SK-N-SH (cell line): Measurements from ENCODE around the gene FBLN7. TPM values are rescaled to one million over a fixed set of nuclear protein-coding genes. Genes with fewer than 3 reads are reported as not detected.

Source experiments
- CTCF ChIA-PET: fragments of 300-600, 350-600 bp; formaldehyde crosslinking; extraction: SDS; loops from one replicate; lab custom pipeline; 2021; lab: Yijun Ruan, JAX
- POLR2A ChIA-PET: fragments of 350-600 bp; sonication (Branson Sonifier 250); formaldehyde crosslinking; extraction: SDS; loops from one replicate; lab custom pipeline; 2020; ENCODE audit warnings: antibody characterized with exemption, inconsistent platforms; lab: Yijun Ruan, JAX
- DNase-seq: peaks from one replicate; pipeline ENCODE4 v3.0.0; 2012
- H2AFZ ChIP-seq: fragments of 200-600 bp; sonication (generic); 2 replicates; pipeline ENCODE4 v1.8.1; 2016; ENCODE audit warnings: antibody characterized with exemption, mild to moderate bottlenecking, low read depth
- H3F3A ChIP-seq: fragments of 200-600 bp; sonication (generic); replicated peaks from 2 replicates; pipeline ENCODE3; 2016; ENCODE audit warnings: antibody characterized with exemption, mild to moderate bottlenecking; ENCODE audit not compliant: insufficient read depth
- H3K27ac ChIP-seq, 2 experiments: fragments of 200-500 bp in 1 of 2; fragments of 200-600 bp in 1 of 2; sonication (Bioruptor generic) in 1 of 2; sonication (generic), shearing (Covaris generic) in 1 of 2; 2 replicates each; pipeline versions ENCODE4 v1.5.1 to v1.6.1; 2014 to 2016; ENCODE audit warnings: low read depth in 2 of 2, inconsistent platforms in 1 of 2, low read length in 1 of 2, mild to moderate bottlenecking in 1 of 2, mixed read lengths in 1 of 2
- H3K27me3 ChIP-seq: fragments of 200-600 bp; sonication (generic), shearing (Covaris generic); 2 replicates; pipeline ENCODE4 v1.6.1; 2016; ENCODE audit warnings: mixed run types; ENCODE audit not compliant: insufficient read depth
- H3K36me3 ChIP-seq, 2 experiments: fragments of 200-500 bp in 1 of 2; fragments of 200-600 bp in 1 of 2; sonication (Bioruptor generic) in 1 of 2; sonication (generic) in 1 of 2; replicated peaks in 1 of 2; 2 replicates each; pipeline versions ENCODE3 to v1.5.1; 2014 to 2016; ENCODE audit warnings: low read length in 1 of 2, mild to moderate bottlenecking in 1 of 2; ENCODE audit not compliant: insufficient read depth in 2 of 2, control insufficient read depth in 1 of 2
- H3K4me1 ChIP-seq, 2 experiments: fragments of 200-500 bp in 1 of 2; fragments of 200-600 bp in 1 of 2; sonication (Bioruptor generic) in 1 of 2; sonication (generic), shearing (Covaris generic) in 1 of 2; 2 replicates each; pipeline versions ENCODE4 v1.5.1 to v1.6.1; 2014 to 2016; ENCODE audit warnings: low read depth in 1 of 2, low read length in 1 of 2, mixed run types in 1 of 2; ENCODE audit not compliant: insufficient read depth in 2 of 2, control insufficient read depth in 1 of 2
- H3K4me2 ChIP-seq: fragments of 200-600 bp; sonication (generic), shearing (Covaris generic); 2 replicates; pipeline ENCODE4 v1.6.1; 2017; ENCODE audit warnings: mixed run types
- H3K4me3 ChIP-seq, 2 experiments: fragments of 200-500 bp in 1 of 2; fragments of 200-600 bp in 1 of 2; sonication (Bioruptor generic) in 1 of 2; sonication (generic), shearing (Covaris generic) in 1 of 2; 2 replicates each; pipeline versions ENCODE4 v1.5.1 to v1.8.1; 2014 to 2016; ENCODE audit warnings: low read depth in 2 of 2, inconsistent platforms in 1 of 2, low read length in 1 of 2, mild to moderate bottlenecking in 1 of 2, mixed read lengths in 1 of 2, moderate library complexity in 1 of 2
- H3K79me2 ChIP-seq: fragments of 200-600 bp; sonication (generic); 2 replicates; pipeline ENCODE4 v1.8.1; 2017; ENCODE audit warnings: mild to moderate bottlenecking; ENCODE audit not compliant: insufficient read depth
- H3K9ac ChIP-seq: fragments of 200-600 bp; sonication (generic); 2 replicates; pipeline ENCODE4 v1.6.1; 2017; ENCODE audit warnings: mixed run types
- H3K9me2 ChIP-seq: fragments of 200-600 bp; sonication (generic); 2 replicates; pipeline ENCODE4 v1.6.1; 2017; ENCODE audit warnings: mixed run types
- H3K9me3 ChIP-seq: fragments of 200-600 bp; sonication (generic); 2 replicates; pipeline ENCODE4 v1.6.1; 2017; ENCODE audit warnings: mixed run types, mild to moderate bottlenecking, moderate library complexity
- H4K20me1 ChIP-seq: fragments of 200-600 bp; sonication (generic); 2 replicates; pipeline ENCODE4 v1.6.1; 2017; ENCODE audit warnings: mild to moderate bottlenecking, mixed run types; ENCODE audit not compliant: insufficient read depth
- CHD2 ChIP-seq: fragments of 150-350 bp; IDR thresholded peaks from 2 replicates; pipeline ENCODE4 v1.6.1; 2018; ENCODE audit warnings: low read length; ENCODE audit not compliant: partially characterized antibody
- CTCF ChIP-seq: fragments of 200-600 bp; sonication (generic); IDR thresholded peaks from 2 replicates; pipeline ENCODE4 v1.6.1; 2017; ENCODE audit warnings: antibody characterized with exemption, mild to moderate bottlenecking, moderate library complexity
- EP300 ChIP-seq, 2 experiments: IDR thresholded peaks; 2 replicates each; pipeline versions ENCODE4 v1.4.0 to v1.6.1; 2012; ENCODE audit warnings: borderline replicate concordance in 1 of 2, low read depth in 1 of 2, low read length in 1 of 2
- EZH2phosphoT487 ChIP-seq: fragments of 200-600 bp; sonication (generic); IDR thresholded peaks from 2 replicates; pipeline ENCODE4 v1.6.1; 2017; ENCODE audit warnings: low read depth, mixed run types, mild to moderate bottlenecking, antibody characterized with exemption, moderate library complexity, borderline replicate concordance
- FOSL2 ChIP-seq: IDR thresholded peaks from 2 replicates; pipeline ENCODE4 v1.4.0; 2012; ENCODE audit warnings: low read depth, mild to moderate bottlenecking, moderate library complexity, borderline replicate concordance
- FOXJ3 ChIP-seq: sonication (generic); formaldehyde crosslinking; IDR thresholded peaks from 2 replicates; pipeline ENCODE4 v1.5.1; 2020; ENCODE audit warnings: mild to moderate bottlenecking, missing genetic modification reagents
- GATA2 ChIP-seq: sonication (generic); formaldehyde crosslinking; IDR thresholded peaks from 2 replicates; pipeline ENCODE4 v1.5.0; 2020; ENCODE audit warnings: mild to moderate bottlenecking, missing genetic modification reagents
- MAX ChIP-seq: IDR thresholded peaks from 2 replicates; pipeline ENCODE4 v1.4.0; 2012; ENCODE audit warnings: low read depth
- MEF2A ChIP-seq: IDR thresholded peaks from 2 replicates; pipeline ENCODE4 v1.4.0; 2012; ENCODE audit warnings: low read depth, borderline replicate concordance
- RCOR1 ChIP-seq: fragments of 150-350 bp; IDR thresholded peaks from 2 replicates; pipeline ENCODE4 v1.6.1; 2017; ENCODE audit warnings: antibody characterized with exemption, low read length
- RFX5 ChIP-seq: IDR thresholded peaks from 2 replicates; pipeline ENCODE4 v1.6.1; 2012; ENCODE audit warnings: mild to moderate bottlenecking, improper control_type of control experiment, low read length
- TEAD4 ChIP-seq: IDR thresholded peaks from 2 replicates; pipeline ENCODE4 v1.4.0; 2012; ENCODE audit warnings: mild to moderate bottlenecking, borderline replicate concordance; ENCODE audit not compliant: insufficient read depth
- WGBS: methylation state at CpG from one replicate; pipeline ENCODE4 v1.1.6; 2017; ENCODE audit warnings: low lambda C conversion rate; 5-methylcytosine and 5-hydroxymethylcytosine counted together
- polyA plus RNA-seq, 3 experiments: library from polyadenylated mRNA; depleted of rRNA; stranded (reverse); fragments of >200 nt; gene quantifications; 2 replicates each; pipeline ENCODE4 v1.2.3, GENCODE V29; 2012
- TF ChIP-seq, protein P1 (sequence below): IDR thresholded peaks from 2 replicates; pipeline ENCODE4 v1.6.1; 2012; ENCODE audit warnings: mild to moderate bottlenecking, low read depth, low read length, moderate library complexity
- TF ChIP-seq, protein P2 (sequence below): fragments of 150-350 bp; IDR thresholded peaks from 2 replicates; pipeline ENCODE4 v1.6.1; 2016; ENCODE audit warnings: mild to moderate bottlenecking, low read depth, low read length
- TF ChIP-seq, protein P3 (sequence below): IDR thresholded peaks from 2 replicates; pipeline ENCODE4; 2012

The FBLN7 gene
- polyA plus RNA-seq, 1 of the 3 experiments (the other 2 are of a cell fraction) = 4.4 TPM

DNA sequence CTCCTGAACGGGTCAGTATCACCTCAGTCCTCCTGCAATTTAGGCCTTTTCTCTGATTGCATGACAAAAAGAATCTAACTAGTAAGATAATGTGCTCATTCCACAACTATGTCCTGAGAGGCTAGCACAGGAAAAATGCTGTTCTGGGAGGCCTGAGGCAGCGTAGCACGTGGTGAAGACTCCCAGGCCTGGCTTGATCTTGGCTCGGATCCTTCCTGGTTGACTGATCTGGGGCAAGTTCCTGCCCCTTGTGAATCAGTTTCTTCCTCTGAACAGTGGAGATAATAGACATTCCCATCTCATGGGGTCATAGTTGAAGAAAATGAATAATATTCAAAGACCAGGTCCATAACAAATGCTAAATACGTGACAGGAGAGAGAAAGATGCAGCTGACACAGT, 12.3 kb downstream of the FBLN7 start (continued):
- TF ChIP-seq, protein P1, sequence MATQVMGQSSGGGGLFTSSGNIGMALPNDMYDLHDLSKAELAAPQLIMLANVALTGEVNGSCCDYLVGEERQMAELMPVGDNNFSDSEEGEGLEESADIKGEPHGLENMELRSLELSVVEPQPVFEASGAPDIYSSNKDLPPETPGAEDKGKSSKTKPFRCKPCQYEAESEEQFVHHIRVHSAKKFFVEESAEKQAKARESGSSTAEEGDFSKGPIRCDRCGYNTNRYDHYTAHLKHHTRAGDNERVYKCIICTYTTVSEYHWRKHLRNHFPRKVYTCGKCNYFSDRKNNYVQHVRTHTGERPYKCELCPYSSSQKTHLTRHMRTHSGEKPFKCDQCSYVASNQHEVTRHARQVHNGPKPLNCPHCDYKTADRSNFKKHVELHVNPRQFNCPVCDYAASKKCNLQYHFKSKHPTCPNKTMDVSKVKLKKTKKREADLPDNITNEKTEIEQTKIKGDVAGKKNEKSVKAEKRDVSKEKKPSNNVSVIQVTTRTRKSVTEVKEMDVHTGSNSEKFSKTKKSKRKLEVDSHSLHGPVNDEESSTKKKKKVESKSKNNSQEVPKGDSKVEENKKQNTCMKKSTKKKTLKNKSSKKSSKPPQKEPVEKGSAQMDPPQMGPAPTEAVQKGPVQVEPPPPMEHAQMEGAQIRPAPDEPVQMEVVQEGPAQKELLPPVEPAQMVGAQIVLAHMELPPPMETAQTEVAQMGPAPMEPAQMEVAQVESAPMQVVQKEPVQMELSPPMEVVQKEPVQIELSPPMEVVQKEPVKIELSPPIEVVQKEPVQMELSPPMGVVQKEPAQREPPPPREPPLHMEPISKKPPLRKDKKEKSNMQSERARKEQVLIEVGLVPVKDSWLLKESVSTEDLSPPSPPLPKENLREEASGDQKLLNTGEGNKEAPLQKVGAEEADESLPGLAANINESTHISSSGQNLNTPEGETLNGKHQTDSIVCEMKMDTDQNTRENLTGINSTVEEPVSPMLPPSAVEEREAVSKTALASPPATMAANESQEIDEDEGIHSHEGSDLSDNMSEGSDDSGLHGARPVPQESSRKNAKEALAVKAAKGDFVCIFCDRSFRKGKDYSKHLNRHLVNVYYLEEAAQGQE = no peak
- TF ChIP-seq CTCF (no peak), EZH2phosphoT487 (no peak)

- Histone ChIP-seq H3K36me3 (no peaks in the 10 kb centered on the region), H3K9ac (peak overlapping the region; percentile 11), H2AFZ (peak overlapping the region; percentile 56; the same call in 1 of the 2 replicates), H4K20me1 (no peaks in the 10 kb centered on the region), H3K27ac (peak overlapping the region in 1 of 2 experiments; percentile 73; a peak in 3 of 4 replicates), H3K79me2 (no peaks in the 10 kb centered on the region), H3K4me2 (peak overlapping the region; percentile 12; the same call in 1 of the 2 replicates), H3K9me3 (no peaks in the 10 kb centered on the region), H3K4me3 (no peak overlapping the region), H3K9me2 (no peaks in the 10 kb centered on the region), H3F3A (peaks cover 3% of the 10 kb centered on the region), H3K27me3 (no peaks in the 10 kb centered on the region), H3K4me1 (peaks cover 6% of the 10 kb centered on the region in 2 experiments; a peak in 2 of 4 replicates)
- TF ChIP-seq EZH2phosphoT487 = no peak
- TF ChIP-seq RCOR1 = no peak
- TF ChIP-seq CHD2 = no peak
- no peak for TF ChIP-seq FOSL2
- CTCF ChIA-PET = no interaction called here
- POLR2A ChIA-PET = no interaction called here
- DNase-seq = no peak
- 91% methylated on average over 11 of the region's 11 CpGs for WGBS
These were observed 12.7 kb downstream of the FBLN7 start for GRCh38 chr2:112150851-112151250.

GRCh38 chr2:112151271-112151670, 13.1 kb downstream of the FBLN7 start:
- peak overlapping the region; percentile 12; the same call in 1 of the 2 replicates for H3K4me2 ChIP-seq
- no peaks in the 10 kb centered on the region for H3K79me2 ChIP-seq
- no peak overlapping the region; the same call in 1 of the 2 replicates for H2AFZ ChIP-seq
- peaks cover 3% of the 10 kb centered on the region for H3F3A ChIP-seq
- H3K4me3 ChIP-seq = no peak overlapping the region
- CTCF ChIA-PET = no interaction called here
- no peaks in the 10 kb centered on the region for H3K27me3 ChIP-seq
- no peaks in the 10 kb centered on the region for H3K9me2 ChIP-seq
- POLR2A ChIA-PET = no interaction called here
- 0 out of 2 replicates have a peak overlapping the region, but pooled peaks have one; percentile 11 for H3K9ac ChIP-seq
- H3K27ac ChIP-seq = peak overlapping the region in 1 of 2 experiments; percentile 73; a peak in 2 of 4 replicates
- no peak for DNase-seq
- H3K9me3 ChIP-seq = no peaks in the 10 kb centered on the region
- H4K20me1 ChIP-seq = no peaks in the 10 kb centered on the region
- H3K4me1 ChIP-seq = peaks cover 6% of the 10 kb centered on the region in 2 experiments; a peak in 2 of 4 replicates
- 95% methylated on average over 5 of the region's 5 CpGs for WGBS
- H3K36me3 ChIP-seq = no peaks in the 10 kb centered on the region
- TF ChIP-seq CHD2 (no peak), GATA2 (CRISPR knock-in tag) (no peak), TEAD4 (no peak), MAX (no peak), EP300 (IDR thresholded peaks at IDR 0.05; ENCODE audit: borderline replicate concordance in 1 of 2, low read depth in 1 of 2, low read length in 1 of 2) (no peak), FOXJ3 (CRISPR knock-in tag) (no peak), RFX5 (no peak), MEF2A (no peak)
- TF ChIP-seq, protein P2, sequence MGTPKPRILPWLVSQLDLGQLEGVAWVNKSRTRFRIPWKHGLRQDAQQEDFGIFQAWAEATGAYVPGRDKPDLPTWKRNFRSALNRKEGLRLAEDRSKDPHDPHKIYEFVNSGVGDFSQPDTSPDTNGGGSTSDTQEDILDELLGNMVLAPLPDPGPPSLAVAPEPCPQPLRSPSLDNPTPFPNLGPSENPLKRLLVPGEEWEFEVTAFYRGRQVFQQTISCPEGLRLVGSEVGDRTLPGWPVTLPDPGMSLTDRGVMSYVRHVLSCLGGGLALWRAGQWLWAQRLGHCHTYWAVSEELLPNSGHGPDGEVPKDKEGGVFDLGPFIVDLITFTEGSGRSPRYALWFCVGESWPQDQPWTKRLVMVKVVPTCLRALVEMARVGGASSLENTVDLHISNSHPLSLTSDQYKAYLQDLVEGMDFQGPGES = no peak
- TF ChIP-seq, protein P3, sequence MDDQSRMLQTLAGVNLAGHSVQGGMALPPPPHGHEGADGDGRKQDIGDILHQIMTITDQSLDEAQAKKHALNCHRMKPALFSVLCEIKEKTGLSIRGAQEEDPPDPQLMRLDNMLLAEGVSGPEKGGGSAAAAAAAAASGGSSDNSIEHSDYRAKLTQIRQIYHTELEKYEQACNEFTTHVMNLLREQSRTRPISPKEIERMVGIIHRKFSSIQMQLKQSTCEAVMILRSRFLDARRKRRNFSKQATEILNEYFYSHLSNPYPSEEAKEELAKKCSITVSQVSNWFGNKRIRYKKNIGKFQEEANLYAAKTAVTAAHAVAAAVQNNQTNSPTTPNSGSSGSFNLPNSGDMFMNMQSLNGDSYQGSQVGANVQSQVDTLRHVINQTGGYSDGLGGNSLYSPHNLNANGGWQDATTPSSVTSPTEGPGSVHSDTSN = no peak
